Calu3 (cell line): ENCODE results near the gene TP53BP2. TPM values are rescaled to one million over a fixed set of nuclear protein-coding genes. Genes with fewer than 3 reads are reported as not detected.

Experiments
- BruUV-seq: library from RNA; stranded (reverse); fragments of 400-500 nt; replicated peaks from 2 replicates; lab custom pipeline; 2021; lab: Mats Ljungman, UMichigan
- CTCF ChIA-PET: fragments of 300-600 bp; sonication (Branson Sonifier 250); formaldehyde crosslinking; loops from one replicate; lab custom pipeline; 2022; ENCODE audit warnings: antibody characterized with exemption; lab: Charles Lee
- DNase-seq: peaks from one replicate; pipeline ENCODE4 v3.0.0; 2022
- H3K27ac Mint-ChIP-seq: one replicate; pipeline ENCODE4 v1.8.0; 2022; ENCODE audit warnings: mixed read lengths; ENCODE audit not compliant: unreplicated experiment
- H3K27me3 Mint-ChIP-seq: one replicate; pipeline ENCODE4 v1.8.0; 2022; ENCODE audit warnings: mixed read lengths; ENCODE audit not compliant: unreplicated experiment
- H3K36me3 Mint-ChIP-seq: one replicate; pipeline ENCODE4 v1.8.0; 2022; ENCODE audit warnings: mild to moderate bottlenecking, moderate library complexity, mixed read lengths; ENCODE audit not compliant: insufficient read depth, unreplicated experiment
- H3K4me1 Mint-ChIP-seq: one replicate; pipeline ENCODE4 v1.8.0; 2022; ENCODE audit warnings: mild to moderate bottlenecking, low read depth, mixed read lengths; ENCODE audit not compliant: unreplicated experiment
- H3K4me3 Mint-ChIP-seq: one replicate; pipeline ENCODE4 v1.8.0; 2022; ENCODE audit warnings: mild to moderate bottlenecking, low read depth, moderate library complexity, mixed read lengths; ENCODE audit not compliant: unreplicated experiment
- H3K9me3 Mint-ChIP-seq: one replicate; pipeline ENCODE4 v1.8.0; 2022; ENCODE audit warnings: low read depth, mixed read lengths; ENCODE audit not compliant: unreplicated experiment
- CTCF ChIP-seq: fragments of 200-600 bp; IDR thresholded peaks from one replicate; pipeline ENCODE4 v1.8.0; 2022; ENCODE audit warnings: antibody characterized with exemption; ENCODE audit not compliant: unreplicated experiment
- intact Hi-C: fragments of 100-400 bp; cut with micrococcal nuclease; formaldehyde crosslinking; loops from one replicate; pipeline ENCODE4 v1.10.0; 2022; ENCODE audit not compliant: unreplicated experiment
- total RNA-seq: library from RNA; stranded (reverse); gene quantifications from 2 replicates; pipeline ENCODE4 v1.2.3, GENCODE V29; 2022

The TP53BP2 gene
- total RNA-seq, 1 experiment from 2014 or later: 66.4 TPM

- no peak overlapping the region for H3K27ac Mint-ChIP-seq
- peaks cover 25% of the 10 kb centered on the region for H3K36me3 Mint-ChIP-seq
- no peaks in the 10 kb centered on the region for H3K27me3 Mint-ChIP-seq
- no peak for TF ChIP-seq CTCF
- H3K4me1 Mint-ChIP-seq: peaks cover 23% of the 10 kb centered on the region
- H3K4me3 Mint-ChIP-seq: no peak overlapping the region
- CTCF ChIA-PET: interaction anchor here (0.7 kb wide), 1 partner anchor 581 kb away, joined by 3 read pairs; no protein-coding TSS in a partner anchor
- DNase-seq: no peak
- intact Hi-C loops: loop anchor here (5.0 kb wide), 1 partner anchor 37 kb away; no protein-coding TSS in a partner anchor
- peaks cover 2% of the 10 kb centered on the region for H3K9me3 Mint-ChIP-seq
- no TSS peak for BruUV-seq
Measured at GRCh38 chr1:223849352-223850254, 3.9 kb upstream of the TP53BP2 start.

GRCh38 chr1:223848536-223848935 lies 2.8 kb upstream of the TP53BP2 start:
- Mint-ChIP-seq H3K9me3 (peaks cover 2% of the 10 kb centered on the region), H3K27ac (no peak overlapping the region), H3K4me1 (peaks cover 19% of the 10 kb centered on the region), H3K36me3 (peaks cover 29% of the 10 kb centered on the region), H3K4me3 (no peak overlapping the region), H3K27me3 (no peaks in the 10 kb centered on the region)
- no peak for TF ChIP-seq CTCF
- intact Hi-C loops: loop anchor here (5.0 kb wide), 1 partner anchor 36 kb away; no protein-coding TSS in a partner anchor
- no peak for DNase-seq
- CTCF ChIA-PET: no interaction called here
- BruUV-seq: no TSS peak

GRCh38 chr1:223847781-223848345 lies 2.1 kb upstream of the TP53BP2 start:
- H3K9me3 Mint-ChIP-seq: peaks cover 2% of the 10 kb centered on the region
- no TSS peak for BruUV-seq

More at GRCh38 chr1:223847781-223848345, 2.1 kb upstream of the TP53BP2 start:
- DNase-seq: no peak
- no peak overlapping the region for H3K4me3 Mint-ChIP-seq
- CTCF ChIA-PET: no interaction called here
- no peak overlapping the region for H3K27ac Mint-ChIP-seq
- TF ChIP-seq CTCF: no peak
- intact Hi-C loops: loop anchor here (5.0 kb wide), 1 partner anchor 36 kb away; no protein-coding TSS in a partner anchor
- H3K27me3 Mint-ChIP-seq: no peaks in the 10 kb centered on the region
- H3K4me1 Mint-ChIP-seq: peaks cover 19% of the 10 kb centered on the region
- peaks cover 32% of the 10 kb centered on the region for H3K36me3 Mint-ChIP-seq
